HEK293 (cell line): ENCODE measurements around the gene KIF17.

Source experiments
- CTCF ChIA-PET: fragments of 350-600 bp; formaldehyde crosslinking; extraction: SDS; loops from one replicate; lab custom pipeline; 2021; ENCODE audit warnings: antibody characterized with exemption; lab: Yijun Ruan, JAX
- POLR2A ChIA-PET: fragments of 300-600 bp; formaldehyde crosslinking; extraction: SDS; loops from one replicate; lab custom pipeline; 2020; ENCODE audit warnings: antibody characterized with exemption, inconsistent platforms; lab: Yijun Ruan, JAX
- H3K27ac ChIP-seq: fragments of 200-500 bp; sonication (Bioruptor generic); 2 replicates; pipeline ENCODE4 v1.5.1; 2014; ENCODE audit warnings: low read depth, low read length, control low read depth, inconsistent platforms; ENCODE audit errors: extremely low read depth
- H3K36me3 ChIP-seq, 2 experiments: fragments of 200-500 bp in 1 of 2; sonication (Bioruptor generic) in 1 of 2; 1 replicate in 1 of 2; 2 replicates in 1 of 2; pipeline ENCODE4 v1.5.1; 2014 to 2017; ENCODE audit warnings: inconsistent platforms in 2 of 2, low read length in 2 of 2; ENCODE audit not compliant: control insufficient read depth in 2 of 2, insufficient read depth in 1 of 2
- H3K4me1 ChIP-seq: fragments of 200-500 bp; sonication (Bioruptor generic); 2 replicates; pipeline ENCODE4 v1.5.1; 2014; ENCODE audit warnings: mild to moderate bottlenecking, low read length, inconsistent platforms; ENCODE audit not compliant: control insufficient read depth, insufficient read depth
- H3K4me3 ChIP-seq: 2 replicates; pipeline ENCODE4 v1.5.1; 2011; ENCODE audit warnings: low read depth, mild to moderate bottlenecking, control low read depth, low read length, moderate library complexity
- H3K9me3 ChIP-seq: fragments of 200-500 bp; sonication (Bioruptor generic); 2 replicates; pipeline ENCODE4 v1.5.1; 2014; ENCODE audit warnings: low read depth, low read length, inconsistent platforms; ENCODE audit not compliant: control insufficient read depth, insufficient read depth
- BCL11A ChIP-seq: fragments of 450-650 bp; formaldehyde crosslinking; IDR thresholded peaks from 2 replicates; pipeline ENCODE4 v1.5.1; 2016; ENCODE audit warnings: low read depth, missing biosample characterization, missing genetic modification characterization
- HIC1 ChIP-seq: fragments of 450-650 bp; formaldehyde crosslinking; IDR thresholded peaks from 2 replicates; pipeline ENCODE4 v1.5.1; 2016; ENCODE audit warnings: missing biosample characterization, missing genetic modification characterization
- KLF1 ChIP-seq: fragments of 450-650 bp; formaldehyde crosslinking; IDR thresholded peaks from 2 replicates; pipeline ENCODE4 v1.5.1; 2016; ENCODE audit warnings: missing biosample characterization, missing genetic modification characterization
- PRDM2 ChIP-seq: fragments of 450-650 bp; formaldehyde crosslinking; IDR thresholded peaks from 2 replicates; pipeline ENCODE4 v1.5.1; 2016; ENCODE audit warnings: missing biosample characterization, missing genetic modification characterization, borderline replicate concordance
- SP2 ChIP-seq: fragments of 450-650 bp; formaldehyde crosslinking; IDR thresholded peaks from 2 replicates; pipeline ENCODE4 v1.5.1; 2016; ENCODE audit warnings: missing biosample characterization, missing genetic modification characterization
- YY2 ChIP-seq: fragments of 450-650 bp; formaldehyde crosslinking; IDR thresholded peaks from 2 replicates; pipeline ENCODE4 v1.5.1; 2016; ENCODE audit warnings: missing biosample characterization, missing genetic modification characterization
- ZBTB17 ChIP-seq: fragments of 450-650 bp; formaldehyde crosslinking; IDR thresholded peaks from 2 replicates; pipeline ENCODE4 v1.5.1; 2016; ENCODE audit warnings: missing biosample characterization, missing genetic modification characterization
- ZBTB26 ChIP-seq: fragments of 450-650 bp; formaldehyde crosslinking; optimal IDR thresholded peaks from 2 replicates; pipeline ENCODE3; 2016; ENCODE audit warnings: missing biosample characterization, mild to moderate bottlenecking, missing genetic modification characterization
- ZBTB6 ChIP-seq: fragments of 450-650 bp; formaldehyde crosslinking; IDR thresholded peaks from 2 replicates; pipeline ENCODE4 v1.5.1; 2017; ENCODE audit warnings: missing biosample characterization, missing genetic modification characterization
- ZNF335 ChIP-seq: fragments of 450-650 bp; formaldehyde crosslinking; conservative IDR thresholded peaks from 2 replicates; pipeline ENCODE4 v1.5.1; 2016; ENCODE audit warnings: missing biosample characterization, missing genetic modification characterization
- TF ChIP-seq, protein P1 (sequence below): fragments of 450-650 bp; formaldehyde crosslinking; IDR thresholded peaks from 2 replicates; pipeline ENCODE4 v1.5.1; 2017; ENCODE audit warnings: missing biosample characterization, missing genetic modification characterization

KIF17 gene

GRCh38 chr1:20668581-20668980 is 49.2 kb downstream of the KIF17 start (continued):
- TF ChIP-seq PRDM2 (tag by site-specific recombination) = no peak

GRCh38 chr1:20666804-20667203 is 51.0 kb downstream of the KIF17 start:
- CTCF ChIA-PET = interaction anchor here (0.8 to 2.7 kb wide), 2 partner anchors 33 to 528 kb away, joined by 3 to 10 read pairs; partner anchors contain the start of gene PINK1
- Histone ChIP-seq H3K4me1 (no peaks in the 10 kb centered on the region), H3K9me3 (no peaks in the 10 kb centered on the region), H3K4me3 (no peak overlapping the region), H3K36me3 (peaks cover 0 to 3% of the 10 kb centered on the region in 2 experiments; a peak in 1 of 3 replicates), H3K27ac (no peak overlapping the region)
- POLR2A ChIA-PET = interaction anchor here (0.9 to 1.9 kb wide), 2 partner anchors 33 to 120 kb away, joined by 4 to 5 read pairs; partner anchors contain the start of gene HP1BP3
- TF ChIP-seq HIC1 (tag by site-specific recombination) (no peak), SP2 (tag by site-specific recombination) (0 out of 2 replicates have a peak, but pooled peaks have one; percentile 21), YY2 (tag by site-specific recombination) (no peak), ZBTB17 (tag by site-specific recombination) (no peak)
- TF ChIP-seq, protein P1, sequence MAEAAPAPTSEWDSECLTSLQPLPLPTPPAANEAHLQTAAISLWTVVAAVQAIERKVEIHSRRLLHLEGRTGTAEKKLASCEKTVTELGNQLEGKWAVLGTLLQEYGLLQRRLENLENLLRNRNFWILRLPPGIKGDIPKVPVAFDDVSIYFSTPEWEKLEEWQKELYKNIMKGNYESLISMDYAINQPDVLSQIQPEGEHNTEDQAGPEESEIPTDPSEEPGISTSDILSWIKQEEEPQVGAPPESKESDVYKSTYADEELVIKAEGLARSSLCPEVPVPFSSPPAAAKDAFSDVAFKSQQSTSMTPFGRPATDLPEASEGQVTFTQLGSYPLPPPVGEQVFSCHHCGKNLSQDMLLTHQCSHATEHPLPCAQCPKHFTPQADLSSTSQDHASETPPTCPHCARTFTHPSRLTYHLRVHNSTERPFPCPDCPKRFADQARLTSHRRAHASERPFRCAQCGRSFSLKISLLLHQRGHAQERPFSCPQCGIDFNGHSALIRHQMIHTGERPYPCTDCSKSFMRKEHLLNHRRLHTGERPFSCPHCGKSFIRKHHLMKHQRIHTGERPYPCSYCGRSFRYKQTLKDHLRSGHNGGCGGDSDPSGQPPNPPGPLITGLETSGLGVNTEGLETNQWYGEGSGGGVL (tag by site-specific recombination) = no peak

GRCh38 chr1:20666146-20666545 is 51.7 kb downstream of the KIF17 start:
- Histone ChIP-seq H3K27ac (no peak overlapping the region), H3K9me3 (no peaks in the 10 kb centered on the region), H3K36me3 (no peaks in the 10 kb centered on the region), H3K4me1 (no peaks in the 10 kb centered on the region), H3K4me3 (no peak overlapping the region)
- no peak for TF ChIP-seq BCL11A
- no peak for TF ChIP-seq KLF1
- TF ChIP-seq ZNF335 (tag by site-specific recombination) = no peak
- no peak for TF ChIP-seq ZBTB6 (tag by site-specific recombination)
- no peak for TF ChIP-seq ZBTB26 (tag by site-specific recombination)
- ChIA-PET CTCF (interaction anchor here (0.6 to 2.7 kb wide), 3 partner anchors 33 to 529 kb away, joined by 3 to 10 read pairs (median 5); partner anchors contain the start of gene PINK1), POLR2A (interaction anchor here (0.9 to 1.9 kb wide), 2 partner anchors 32 to 120 kb away, joined by 4 to 5 read pairs; partner anchors contain the start of gene HP1BP3)
